Cardiac septum (tissue), 1 donor: ENCODE measurements around the gene XIAP. TPM values are rescaled to one million over a fixed set of nuclear protein-coding genes. Genes with fewer than 3 reads are reported as not detected.
"Not testable (repeated sequence)": the region's sequence is repeated elsewhere in the genome, so short reads cannot be mapped to it uniquely, and the experiment has no call there.

ENCODE experiments used
- DNase-seq: peaks from one replicate; pipeline ENCODE4 v3.0.0-alpha.2; 2020; ENCODE audit warnings: low spot score
- intact Hi-C: fragments of 100-400 bp; cut with DNase I; formaldehyde crosslinking; loops from one replicate; pipeline ENCODE4 v1.14.0; 2022
- total RNA-seq: library from RNA; stranded (reverse); fragmentation: NEBNext Ultra II Directional; extraction: Animal tissue kit (Norgen Biotek cat#: 25700); gene quantifications from one replicate; pipeline ENCODE4 v1.2.1, GENCODE V29; 2021
- donor health status: DM: no; HTN: no; CAD: no.

The XIAP gene
- total RNA-seq, 1 donor from 2014 or later: 27.6 TPM

DNA sequence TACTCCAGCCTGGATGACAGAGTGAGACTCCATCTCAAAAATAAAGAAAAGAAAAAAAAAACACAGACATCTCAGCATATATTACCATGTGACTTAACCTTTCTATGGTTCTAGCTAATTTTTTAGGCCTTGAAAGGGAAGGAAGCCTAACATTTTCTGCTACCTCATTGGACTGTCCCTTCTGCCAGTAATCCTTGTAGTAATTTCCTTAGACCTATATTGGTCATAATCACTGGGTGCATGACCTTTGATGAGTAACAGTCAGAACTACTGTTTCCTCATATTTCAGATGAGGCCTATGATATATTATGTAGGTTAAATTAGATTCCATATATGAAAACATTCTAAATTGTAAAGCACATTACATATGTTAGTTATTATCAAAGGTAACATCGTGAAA, 9.6 kb downstream of the XIAP start:
- DNase-seq: no peak
- intact Hi-C loops: no loop called here

DNA sequence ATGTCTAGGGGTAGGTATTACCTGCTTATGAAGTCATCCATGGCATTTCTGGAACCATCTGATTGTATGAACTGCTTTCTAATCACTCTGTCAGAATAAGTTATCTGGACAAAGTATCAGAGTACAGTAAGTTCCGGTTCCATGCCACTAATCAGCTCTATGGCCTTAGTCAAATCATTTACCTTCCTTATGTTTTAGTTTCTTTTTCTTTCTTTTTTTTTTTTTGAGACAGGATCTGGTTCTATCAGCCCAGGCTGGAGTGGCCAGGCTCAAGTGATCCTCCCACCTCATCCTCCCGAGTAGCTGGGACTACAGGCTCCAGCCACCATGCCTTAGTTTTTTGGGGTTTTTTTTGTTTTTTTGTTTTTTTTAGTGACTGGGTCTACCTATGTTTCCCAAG, 11.5 kb downstream of the XIAP start:
- intact Hi-C loops: no loop called here
- DNase-seq: no peak

GRCh38 chrX:123873956-123874355, 14.1 kb downstream of the XIAP start:
- intact Hi-C loops: no loop called here
- DNase-seq: no peak

- intact Hi-C loops: no loop called here
- DNase-seq: no peak
Measured at GRCh38 chrX:123876177-123876576, 16.3 kb downstream of the XIAP start.

DNA sequence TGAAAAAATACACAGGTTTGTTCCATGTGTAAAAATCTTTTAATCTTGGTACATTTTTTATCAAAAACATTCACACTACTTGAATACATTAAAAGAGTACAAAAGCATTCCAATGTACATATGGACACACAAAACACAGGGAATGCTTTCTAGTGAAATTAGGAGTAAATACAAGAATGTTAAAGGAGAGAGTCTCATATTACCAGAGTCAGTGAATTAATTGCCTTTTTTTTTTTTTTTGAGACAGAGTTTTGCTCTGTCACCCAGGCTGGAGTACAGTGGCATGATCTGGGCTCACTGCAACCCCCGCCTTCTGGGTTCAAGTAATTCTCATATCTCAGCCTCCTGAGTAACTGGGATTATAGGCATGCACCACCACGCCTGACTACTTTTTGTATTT, 17.0 kb downstream of the XIAP start:
- intact Hi-C loops: no loop called here
- DNase-seq: no peak

GRCh38 chrX:123878252-123878721, 18.4 kb downstream of the XIAP start:
- DNase-seq: no peak
- intact Hi-C loops: no loop called here

DNA sequence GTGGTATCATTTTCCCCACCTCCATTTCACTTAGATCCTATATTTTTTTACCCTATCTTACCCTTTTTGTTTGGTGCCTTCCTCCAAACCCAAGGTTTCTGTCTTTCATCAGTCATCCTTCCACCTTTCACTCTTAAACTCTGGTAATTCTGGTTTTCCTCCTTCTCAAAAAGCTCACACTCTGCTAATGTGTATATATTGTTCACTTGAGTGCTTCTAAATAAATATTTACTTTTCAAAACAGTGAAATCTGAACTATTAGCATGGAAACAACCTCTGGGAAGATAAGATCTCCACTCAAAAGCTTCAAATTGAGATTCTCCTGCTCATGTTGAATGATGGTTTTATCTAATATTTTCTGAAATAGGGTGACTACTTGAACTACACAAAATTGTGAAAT, 21.5 kb downstream of the XIAP start:
- intact Hi-C loops: no loop called here
- no peak for DNase-seq

DNA sequence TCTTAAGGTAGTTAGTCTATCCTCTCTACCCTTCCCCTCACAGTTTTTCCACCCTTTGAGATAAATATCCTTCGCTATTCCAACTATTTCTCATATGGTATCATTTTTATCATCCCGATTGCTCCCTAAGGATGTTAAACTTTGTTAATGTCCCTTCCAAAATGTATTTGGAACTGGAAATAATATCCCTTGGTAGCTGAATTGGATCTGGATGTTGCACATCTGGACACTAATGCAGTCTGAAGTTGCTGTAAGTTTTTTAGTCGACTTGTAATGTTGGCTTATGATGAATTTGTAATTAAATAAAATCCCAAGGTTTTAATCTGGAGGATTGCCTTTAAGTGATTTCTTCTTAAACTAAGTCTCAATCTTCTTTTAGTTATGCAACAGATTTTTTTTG, 22.5 kb downstream of the XIAP start:
- intact Hi-C loops: no loop called here
- DNase-seq: no peak

- intact Hi-C loops: no loop called here
- DNase-seq: no peak
Measured at GRCh38 chrX:123884809-123885408, 25.1 kb downstream of the XIAP start.

DNA sequence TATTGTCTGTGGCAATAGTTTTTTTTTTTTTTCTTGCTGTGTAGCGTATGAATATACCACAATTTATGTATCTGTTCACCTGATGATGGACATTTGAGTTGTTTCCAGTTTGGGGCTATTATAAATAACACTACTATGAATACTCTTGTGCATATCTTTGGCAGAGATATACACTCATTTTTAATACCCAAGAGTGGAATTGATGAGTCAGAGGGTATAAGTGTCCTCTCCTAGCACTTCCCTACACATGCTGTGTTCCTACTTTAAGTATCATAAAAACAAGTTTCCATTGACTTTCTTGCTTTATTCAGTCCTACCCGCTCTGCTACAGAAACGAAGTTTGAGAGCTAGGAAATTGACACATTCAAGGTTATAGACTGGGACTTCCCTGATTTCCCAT, 39.8 kb downstream of the XIAP start:
- intact Hi-C loops: no loop called here
- no peak for DNase-seq

GRCh38 chrX:123903261-123903660, 43.4 kb downstream of the XIAP start:
- intact Hi-C loops, DNase-seq: not testable (repeated sequence)

DNA sequence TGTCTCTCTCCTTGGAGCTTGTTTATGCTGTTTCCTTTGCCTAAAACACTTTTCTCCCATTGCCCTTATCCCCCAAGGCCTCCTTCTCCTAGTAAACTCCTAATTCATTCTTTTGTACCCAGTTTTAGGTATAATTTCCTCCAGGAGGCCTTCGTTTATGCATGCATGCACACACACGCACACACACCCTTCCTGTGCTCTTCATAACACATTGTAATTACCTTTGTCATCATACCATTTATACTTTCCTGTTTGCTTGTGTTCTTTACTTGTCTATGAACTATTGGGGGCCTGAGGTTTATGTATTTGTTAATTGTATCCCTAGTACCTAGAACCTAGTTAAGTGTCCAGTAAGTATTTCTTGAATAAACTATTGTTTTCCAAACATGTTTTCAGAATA, 45.5 kb downstream of the XIAP start:
- intact Hi-C loops: no loop called here
- no peak for DNase-seq

- DNase-seq: no peak
- intact Hi-C loops: no loop called here
Measured at GRCh38 chrX:123906557-123907316, 46.9 kb downstream of the XIAP start.

GRCh38 chrX:123909523-123909922, 49.7 kb downstream of the XIAP start:
- intact Hi-C loops: no loop called here
- DNase-seq: no peak

DNA sequence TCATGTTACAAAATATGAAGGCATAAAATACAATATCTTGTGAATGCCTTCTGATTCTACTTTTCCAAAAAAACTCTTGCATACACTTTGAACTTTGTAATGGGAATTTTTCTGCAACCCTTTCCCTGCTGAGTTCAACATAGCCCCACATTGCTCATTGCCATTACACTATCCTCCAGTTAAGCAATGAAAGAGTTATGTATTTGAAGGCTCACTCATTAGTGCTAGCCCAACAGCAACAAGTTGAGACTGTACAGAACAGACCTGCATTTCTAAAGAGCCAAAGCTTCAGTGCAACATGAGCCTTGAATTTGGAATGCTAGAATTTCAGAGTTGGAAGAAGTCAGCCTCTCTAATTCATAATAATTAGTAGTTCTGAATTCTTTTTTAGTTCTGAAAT, 57.2 kb downstream of the XIAP start:
- no peak for DNase-seq
- intact Hi-C loops: no loop called here

- DNase-seq: no peak
- intact Hi-C loops: no loop called here
Measured at GRCh38 chrX:123918106-123918721, 58.4 kb downstream of the XIAP start.

DNA sequence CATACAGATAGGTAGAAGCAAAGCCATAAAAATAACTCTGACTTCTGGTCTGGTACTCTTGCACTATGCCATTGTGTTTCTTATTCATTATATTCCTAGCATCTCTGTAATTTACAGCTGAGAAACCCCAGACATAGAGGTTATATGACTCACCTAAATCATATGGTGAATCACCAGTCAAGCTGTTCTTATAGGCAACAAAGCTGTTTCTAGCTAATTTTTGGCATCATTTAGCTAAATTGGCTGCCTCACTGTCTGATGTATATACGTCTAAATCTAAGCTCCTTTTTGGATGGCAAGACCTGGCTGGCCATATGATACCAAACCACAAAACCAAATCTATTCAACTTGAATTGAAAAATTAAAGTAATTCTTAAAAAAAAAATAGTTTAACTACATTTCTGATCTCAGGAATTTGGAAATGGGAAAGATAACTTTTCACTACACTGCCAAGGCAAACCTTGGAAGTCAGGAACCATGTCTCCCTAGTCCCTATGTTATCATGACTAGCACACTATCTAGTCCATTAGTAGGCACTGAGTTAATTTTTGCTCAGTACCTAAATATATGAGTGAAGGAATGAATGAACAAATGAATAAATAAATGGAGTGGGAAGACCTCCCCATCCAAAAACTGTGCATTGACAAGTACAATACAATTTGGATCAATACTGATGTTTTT, 60.4 kb downstream of the XIAP start:
- intact Hi-C loops: no loop called here
- no peak for DNase-seq

DNA sequence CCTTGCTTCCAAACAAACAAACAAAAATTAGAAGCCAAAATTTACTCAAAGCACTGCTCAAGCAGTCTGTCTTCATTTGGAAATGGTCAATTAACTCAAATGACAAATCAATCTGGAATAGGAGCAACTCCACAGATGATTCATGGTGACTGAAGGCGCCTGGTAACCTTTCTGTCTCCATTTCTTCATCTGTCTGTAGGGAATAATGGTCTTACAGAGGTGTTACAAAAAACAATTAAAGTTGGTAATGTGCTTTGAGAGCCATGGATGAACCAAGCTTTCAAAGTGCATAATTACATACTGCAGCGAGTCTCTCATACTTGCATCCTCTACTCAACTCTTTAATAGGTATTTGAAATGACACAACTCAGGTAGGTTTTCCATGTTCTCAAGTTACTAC, 63.4 kb downstream of the XIAP start:
- intact Hi-C loops: no loop called here
- no peak for DNase-seq

GRCh38 chrX:123924186-123924585, 64.3 kb downstream of the XIAP start:
- DNase-seq: no peak
- intact Hi-C loops: no loop called here

DNA sequence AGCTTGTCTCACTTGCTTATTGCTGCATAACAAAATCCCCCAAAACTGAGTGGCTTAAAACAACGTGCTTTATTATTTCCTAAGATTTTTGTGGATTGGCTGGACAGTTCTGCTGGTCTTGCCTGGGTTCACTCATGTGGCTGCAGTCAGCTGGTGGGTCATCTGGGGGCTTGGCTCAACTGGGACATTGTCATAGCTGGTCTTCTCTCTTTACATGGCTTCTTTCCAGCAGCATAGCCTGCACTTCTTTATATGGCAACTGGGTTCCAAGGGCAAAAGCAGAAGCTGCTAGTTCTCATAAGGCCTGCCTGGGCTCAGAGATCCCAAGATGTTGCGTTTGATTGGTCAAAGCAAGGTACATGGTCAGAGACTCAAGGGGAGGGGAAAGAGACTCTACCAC, 68.0 kb downstream of the XIAP start:
- no peak for DNase-seq
- intact Hi-C loops: no loop called here
